Retinal pigment epithelial cell (primary cell): ENCODE results near the gene FBXO46.

ENCODE experiments used
- DNase-seq: peaks from one replicate; pipeline ENCODE4 v3.0.0-alpha.2; 2010; ENCODE audit warnings: low read depth
- H3K4me3 ChIP-seq: 2 replicates; pipeline ENCODE4 v1.5.1; 2011; ENCODE audit warnings: mild to moderate bottlenecking, low read length, control low read depth, moderate library complexity
- TF ChIP-seq, protein P1 (sequence below): conservative IDR thresholded peaks from 2 replicates; pipeline ENCODE4 v1.5.1; 2011; ENCODE audit warnings: low read depth, low read length, control low read depth, inconsistent platforms

The FBXO46 gene

GRCh38 chr19:45765702-45766295 is 35.1 kb upstream of the FBXO46 start:
- DNase-seq, result no peak
- TF ChIP-seq, protein P1, sequence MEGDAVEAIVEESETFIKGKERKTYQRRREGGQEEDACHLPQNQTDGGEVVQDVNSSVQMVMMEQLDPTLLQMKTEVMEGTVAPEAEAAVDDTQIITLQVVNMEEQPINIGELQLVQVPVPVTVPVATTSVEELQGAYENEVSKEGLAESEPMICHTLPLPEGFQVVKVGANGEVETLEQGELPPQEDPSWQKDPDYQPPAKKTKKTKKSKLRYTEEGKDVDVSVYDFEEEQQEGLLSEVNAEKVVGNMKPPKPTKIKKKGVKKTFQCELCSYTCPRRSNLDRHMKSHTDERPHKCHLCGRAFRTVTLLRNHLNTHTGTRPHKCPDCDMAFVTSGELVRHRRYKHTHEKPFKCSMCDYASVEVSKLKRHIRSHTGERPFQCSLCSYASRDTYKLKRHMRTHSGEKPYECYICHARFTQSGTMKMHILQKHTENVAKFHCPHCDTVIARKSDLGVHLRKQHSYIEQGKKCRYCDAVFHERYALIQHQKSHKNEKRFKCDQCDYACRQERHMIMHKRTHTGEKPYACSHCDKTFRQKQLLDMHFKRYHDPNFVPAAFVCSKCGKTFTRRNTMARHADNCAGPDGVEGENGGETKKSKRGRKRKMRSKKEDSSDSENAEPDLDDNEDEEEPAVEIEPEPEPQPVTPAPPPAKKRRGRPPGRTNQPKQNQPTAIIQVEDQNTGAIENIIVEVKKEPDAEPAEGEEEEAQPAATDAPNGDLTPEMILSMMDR, result no peak
- no peak overlapping the region for H3K4me3 ChIP-seq

GRCh38 chr19:45764945-45765701 is 34.4 kb upstream of the FBXO46 start:
- H3K4me3 ChIP-seq, result no peak overlapping the region
- TF ChIP-seq, protein P1, result no peak
- no peak for DNase-seq

- TF ChIP-seq, protein P1, result no peak
- H3K4me3 ChIP-seq, result no peak overlapping the region
- no peak for DNase-seq
These were observed 33.8 kb upstream of the FBXO46 start for GRCh38 chr19:45764475-45764874.

GRCh38 chr19:45763691-45764294 is 33.1 kb upstream of the FBXO46 start:
- TF ChIP-seq, protein P1, result no peak
- no peak overlapping the region for H3K4me3 ChIP-seq
- no peak for DNase-seq

GRCh38 chr19:45762870-45763631 is 32.4 kb upstream of the FBXO46 start:
- DNase-seq, result no peak
- TF ChIP-seq, protein P1, result no peak
- H3K4me3 ChIP-seq, result no peak overlapping the region

DNA sequence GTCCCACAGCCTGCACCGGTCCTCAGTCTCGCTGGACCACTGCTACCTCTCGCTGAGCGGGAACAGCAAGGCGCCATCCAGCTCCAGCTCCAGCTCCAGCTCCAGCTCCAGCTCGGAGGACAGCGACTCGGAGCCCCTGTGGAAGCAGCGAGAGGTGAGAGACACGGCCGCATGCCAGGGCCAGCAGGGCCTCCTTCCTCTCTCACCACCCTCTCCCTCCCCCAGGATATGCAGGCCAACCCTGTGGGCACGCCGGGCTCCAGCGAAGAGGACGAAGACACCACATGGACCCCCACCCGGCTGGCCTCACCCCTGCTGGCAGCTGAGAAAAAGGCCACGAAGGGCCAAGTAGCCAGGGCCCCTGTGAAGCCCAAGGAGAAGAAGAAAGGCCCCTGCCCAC is 31.0 kb upstream of the FBXO46 start:
- TF ChIP-seq, protein P1, result no peak
- no peak overlapping the region for H3K4me3 ChIP-seq
- no peak for DNase-seq
